Stimulated activated CD4-positive, alpha-beta T cell treated with anti-CD3 and anti-CD28 coated beads, Interleukin-2, amount 100 ng/mL, for 24 hours (primary cell): ENCODE measurements around the gene IGSF3.
A peak's percentile ranks its signal among the peaks of the same experiment; 100 is the strongest.

ENCODE experiments used
- DNase-seq, 2 donors: peaks; one replicate each; pipeline ENCODE4 v3.0.0-alpha.2; 2020

Gene IGSF3

GRCh38 chr1:116545359-116545705, 122.2 kb downstream of the IGSF3 start:
- no peak for DNase-seq

- peak in 1 of 2 donors; percentile 26 for DNase-seq
Observed at GRCh38 chr1:116544588-116545358, 122.8 kb downstream of the IGSF3 start.

GRCh38 chr1:116540088-116540487, 127.4 kb downstream of the IGSF3 start:
- no peak for DNase-seq

- peak in 1 of 2 donors; percentile 36 for DNase-seq
Observed at GRCh38 chr1:116538544-116538943, 129.0 kb downstream of the IGSF3 start.

GRCh38 chr1:116537898-116538297, 129.6 kb downstream of the IGSF3 start:
- DNase-seq: no peak

GRCh38 chr1:116537040-116537831, 130.3 kb downstream of the IGSF3 start:
- no peak for DNase-seq

GRCh38 chr1:116534014-116534739, 133.4 kb downstream of the IGSF3 start:
- no peak for DNase-seq

GRCh38 chr1:116533429-116533820, 134.1 kb downstream of the IGSF3 start:
- no peak for DNase-seq

- DNase-seq: no peak
Observed at GRCh38 chr1:116532671-116533428, 134.7 kb downstream of the IGSF3 start.

- DNase-seq: no peak
Observed at GRCh38 chr1:116531917-116532316, 135.6 kb downstream of the IGSF3 start.

GRCh38 chr1:116529681-116530080, 137.9 kb downstream of the IGSF3 start:
- DNase-seq: no peak

GRCh38 chr1:116529199-116529631, 138.3 kb downstream of the IGSF3 start:
- no peak for DNase-seq

- no peak for DNase-seq
Observed at GRCh38 chr1:116528329-116529083, 139.0 kb downstream of the IGSF3 start.

- no peak for DNase-seq
Observed at GRCh38 chr1:116525440-116525839, 142.1 kb downstream of the IGSF3 start.
